NCI-H146 (cell line): ENCODE data around the gene FMN2.

Source experiments
- DNase-seq: peaks from one replicate; lab custom pipeline; 2025; lab: John Stamatoyannopoulos, UW

The FMN2 gene

GRCh38 chr1:240091614-240092300, at the start of gene FMN2:
TSS of gene FMN2 (plus strand) at chr1:240091883. CDS start at chr1:240092110, 227 bp downstream.
- peak; percentile 91 for DNase-seq

- DNase-seq = no peak
Observed at GRCh38 chr1:240044620-240045019, 47.1 kb upstream of the FMN2 start.

- DNase-seq = no peak
Observed at GRCh38 chr1:240046000-240046399, 45.7 kb upstream of the FMN2 start.

- DNase-seq = no peak
Observed at GRCh38 chr1:240054109-240054701, 37.5 kb upstream of the FMN2 start.

GRCh38 chr1:240055936-240056335, 35.7 kb upstream of the FMN2 start:
- no peak for DNase-seq

- DNase-seq = no peak
Observed at GRCh38 chr1:240056350-240056749, 35.3 kb upstream of the FMN2 start.

- DNase-seq = no peak
Observed at GRCh38 chr1:240058049-240058448, 33.6 kb upstream of the FMN2 start.

GRCh38 chr1:240068961-240069360, 22.7 kb upstream of the FMN2 start:
- no peak for DNase-seq

GRCh38 chr1:240070188-240070587, 21.5 kb upstream of the FMN2 start:
- DNase-seq = no peak

- DNase-seq = no peak
Observed at GRCh38 chr1:240073097-240073496, 18.6 kb upstream of the FMN2 start.

- no peak for DNase-seq
Observed at GRCh38 chr1:240074422-240074821, 17.3 kb upstream of the FMN2 start.

GRCh38 chr1:240074908-240075307, 16.8 kb upstream of the FMN2 start:
- DNase-seq = no peak

- DNase-seq = no peak
Observed at GRCh38 chr1:240084337-240084736, 7.3 kb upstream of the FMN2 start.

- no peak for DNase-seq
Observed at GRCh38 chr1:240084749-240085148, 6.9 kb upstream of the FMN2 start.

GRCh38 chr1:240086726-240087125, 5.0 kb upstream of the FMN2 start:
- no peak for DNase-seq

GRCh38 chr1:240090014-240090413, 1.7 kb upstream of the FMN2 start:
- no peak for DNase-seq

GRCh38 chr1:240090957-240091600, 604 bp upstream of the FMN2 start:
- no peak for DNase-seq

GRCh38 chr1:240092301-240093119, 827 bp downstream of the FMN2 start:
- DNase-seq = peak; percentile 78

- peak; percentile 75 for DNase-seq
Observed at GRCh38 chr1:240093120-240093961, 1.7 kb downstream of the FMN2 start.

GRCh38 chr1:240094041-240094722, 2.5 kb downstream of the FMN2 start:
- DNase-seq = peak; percentile 4

- no peak for DNase-seq
Observed at GRCh38 chr1:240096974-240097373, 5.3 kb downstream of the FMN2 start.
